Spleen (tissue), 11 donors: Measurements from ENCODE around the gene PACSIN2. TPM values are rescaled to one million over a fixed set of nuclear protein-coding genes. Genes with fewer than 3 reads are reported as not detected.
"Not testable (repeated sequence)": the region's sequence is repeated elsewhere in the genome, so short reads cannot be mapped to it uniquely, and the experiment has no call there.

ENCODE experiments used
- DNase-seq: peaks from one replicate; pipeline ENCODE4 v3.0.0-alpha.2; 2020
- H3K27ac ChIP-seq, 8 donors: fragments of 200-600 bp; sonication (generic) in 7 of 8; 1 replicate in 4 of 8; 2 replicates in 4 of 8; pipeline versions ENCODE4 v1.5.0 to v1.8.0; 2016 to 2021; ENCODE audit warnings: inconsistent platforms in 4 of 8, mild to moderate bottlenecking in 4 of 8, moderate library complexity in 1 of 8
- H3K27me3 ChIP-seq, 7 donors: fragments of 200-600 bp; sonication (generic) in 6 of 7; replicated peaks in 1 of 7; 1 replicate in 4 of 7; 2 replicates in 3 of 7; pipeline versions ENCODE4 v1.5.0 to v1.8.0; 2016 to 2021; ENCODE audit warnings: inconsistent platforms in 3 of 7, mild to moderate bottlenecking in 1 of 7
- H3K36me3 ChIP-seq, 6 donors: fragments of 200-600 bp; sonication (generic) in 5 of 6; 1 replicate in 4 of 6; 2 replicates in 2 of 6; pipeline versions ENCODE4 v1.5.0 to v1.8.0; 2016 to 2021; ENCODE audit warnings: inconsistent platforms in 2 of 6
- H3K4me1 ChIP-seq, 6 donors: fragments of 200-600 bp; sonication (generic) in 5 of 6; 1 replicate in 3 of 6; 2 replicates in 3 of 6; pipeline versions ENCODE4 v1.5.0 to v1.8.0; 2016 to 2021; ENCODE audit warnings: inconsistent platforms in 3 of 6
- H3K4me3 ChIP-seq, 8 donors: fragments of 200-600 bp; sonication (generic) in 7 of 8; 1 replicate in 4 of 8; 2 replicates in 4 of 8; pipeline versions ENCODE4 v1.5.0 to v1.8.0; 2016 to 2021; ENCODE audit warnings: inconsistent platforms in 4 of 8, mild to moderate bottlenecking in 4 of 8, moderate library complexity in 2 of 8
- H3K9me3 ChIP-seq, 8 donors: fragments of 200-600 bp; sonication (generic) in 7 of 8; 1 replicate in 4 of 8; 2 replicates in 4 of 8; pipeline versions ENCODE4 v1.5.0 to v1.8.0; 2016 to 2021; ENCODE audit warnings: inconsistent platforms in 4 of 8
- CTCF ChIP-seq, 11 experiments: fragments of 200-600 bp in 7 of 11; fragments of 450-650 bp in 4 of 11; sonication (generic) in 4 of 11; IDR thresholded peaks in 8 of 11; conservative IDR thresholded peaks in 3 of 11; 1 replicate in 7 of 11; 2 replicates in 4 of 11; pipeline versions ENCODE4 v1.4.0 to v1.8.0; 2016 to 2021; ENCODE audit warnings: antibody characterized with exemption in 11 of 11, inconsistent platforms in 4 of 11, mild to moderate bottlenecking in 1 of 11
- POLR2A ChIP-seq, 3 donors: fragments of 450-650 bp; IDR thresholded peaks; one replicate each; pipeline ENCODE4 v1.5.1; 2017; ENCODE audit warnings: antibody characterized with exemption in 3 of 3, mild to moderate bottlenecking in 1 of 3
- POLR2AphosphoS5 ChIP-seq, 3 donors: sonication (generic); formaldehyde crosslinking; IDR thresholded peaks; one replicate each; pipeline ENCODE4 v1.5.1; 2017; ENCODE audit warnings: antibody characterized with exemption in 3 of 3
- WGBS, 5 donors: extraction: QIAGEN DNeasy Blood & Tissue Kit in 3 of 5; methylation state at CpG; one replicate each; pipeline versions ENCODE4 v1.1.5 to v1.1.7; 2013 to 2018; 5-methylcytosine and 5-hydroxymethylcytosine counted together
- intact Hi-C: fragments of 100-400 bp; cut with DNase I; formaldehyde crosslinking; loops from one replicate; pipeline ENCODE4 v1.15.0; 2023; ENCODE audit warnings: low total_unique reads
- polyA plus RNA-seq, 3 donors: library from polyadenylated mRNA; stranded (reverse); fragments of 200-250 nt; gene quantifications; one replicate each; pipeline ENCODE4 v1.2.1, GENCODE V29; 2013
- total RNA-seq, 7 donors: library from RNA; depleted of rRNA in 3 of 7; stranded (reverse); fragments of >200 nt in 3 of 7; fragmentation: NEBNext Ultra II Directional in 4 of 7; extraction: Animal tissue kit (Norgen Biotek cat#: 25700) in 4 of 7; gene quantifications; one replicate each; pipeline versions ENCODE4 v1.1.0 to v1.2.1, GENCODE V29; 2016 to 2021
- donor health status: healthy with polysubstance abuse.
- donor health status: DM: no; HTN: no; CAD: no; lungs with moderate emphysema.
- donor health status: DM: no; HTN: no; CAD: no.
- donor health status: Bipolar disorder and iron deficiency.
- donor health status: healthy.
- donor health status: DM: no; HTN: no; CAD: no.
- donor health status: DM: yes; HTN: yes; CAD: no.

PACSIN2 gene
- total and polyA plus RNA-seq, 10 donors, result 24.2 to 98.1 (median 64.2) TPM

GRCh38 chr22:43035250-43035649, 20.3 kb upstream of the PACSIN2 start:
- Histone ChIP-seq H3K4me1 (peaks cover 0 to 12% (median 7%) of the 10 kb centered on the region in 6 donors), H3K27ac (no peak overlapping the region), H3K9me3 (no peaks in the 10 kb centered on the region), H3K27me3 (no peaks in the 10 kb centered on the region), H3K4me3 (no peak overlapping the region), H3K36me3 (no peaks in the 10 kb centered on the region)
- TF ChIP-seq CTCF (IDR thresholded peaks at IDR 0.05 in 8 of 11, conservative IDR thresholded peaks at IDR 0.05 in 3 of 11) (no peak), POLR2AphosphoS5 (IDR thresholded peaks at IDR 0.05) (no peak), POLR2A (IDR thresholded peaks at IDR 0.05) (no peak)
- WGBS, 5 donors, result 91 to 99% (median 93%) methylated on average over 9 of the region's 9 CpGs
- intact Hi-C loops, result no loop called here
- no peak for DNase-seq

- Histone ChIP-seq H3K27ac (no peak overlapping the region), H3K36me3 (no peaks in the 10 kb centered on the region), H3K4me3 (no peak overlapping the region), H3K9me3 (no peaks in the 10 kb centered on the region), H3K27me3 (no peaks in the 10 kb centered on the region), H3K4me1 (peaks cover 0 to 12% (median 7%) of the 10 kb centered on the region in 6 donors)
- TF ChIP-seq CTCF (IDR thresholded peaks at IDR 0.05 in 8 of 11, conservative IDR thresholded peaks at IDR 0.05 in 3 of 11), result no peak
- no peak for TF ChIP-seq POLR2AphosphoS5 (IDR thresholded peaks at IDR 0.05)
- no peak for TF ChIP-seq POLR2A (IDR thresholded peaks at IDR 0.05)
- DNase-seq, result no peak
- intact Hi-C loops, result no loop called here
- WGBS, 5 donors, result 63 to 99% (median 90%) methylated on average over 3 of the region's 3 CpGs
These were observed 16.7 kb upstream of the PACSIN2 start for GRCh38 chr22:43031617-43032016.

- TF ChIP-seq CTCF (IDR thresholded peaks at IDR 0.05 in 8 of 11, conservative IDR thresholded peaks at IDR 0.05 in 3 of 11), result no peak
- no peak for TF ChIP-seq POLR2A (IDR thresholded peaks at IDR 0.05)
- no peak for TF ChIP-seq POLR2AphosphoS5 (IDR thresholded peaks at IDR 0.05)
- H3K9me3 ChIP-seq, result no peaks in the 10 kb centered on the region
- intact Hi-C loops, result no loop called here
- H3K27ac ChIP-seq, result no peak overlapping the region
- no peaks in the 10 kb centered on the region for H3K36me3 ChIP-seq
- H3K4me1 ChIP-seq, result peaks cover 4 to 17% (median 12%) of the 10 kb centered on the region in 6 donors
- 79 to 90% (median 83%) methylated on average over 6 of the region's 6 CpGs for WGBS, 5 donors
- H3K4me3 ChIP-seq, result no peak overlapping the region
- H3K27me3 ChIP-seq, result no peaks in the 10 kb centered on the region
- DNase-seq, result no peak
These were observed 3.7 kb upstream of the PACSIN2 start for GRCh38 chr22:43018615-43019014.

GRCh38 chr22:43017525-43018460, 2.8 kb upstream of the PACSIN2 start:
- Histone ChIP-seq H3K36me3 (no peaks in the 10 kb centered on the region), H3K4me3 (no peak overlapping the region), H3K9me3 (no peaks in the 10 kb centered on the region), H3K27me3 (no peaks in the 10 kb centered on the region), H3K27ac (no peak overlapping the region), H3K4me1 (peaks cover 8 to 25% (median 20%) of the 10 kb centered on the region in 6 donors)
- intact Hi-C loops, result no loop called here
- TF ChIP-seq POLR2AphosphoS5 (IDR thresholded peaks at IDR 0.05), result no peak
- no peak for TF ChIP-seq POLR2A (IDR thresholded peaks at IDR 0.05)
- no peak for TF ChIP-seq CTCF (IDR thresholded peaks at IDR 0.05 in 8 of 11, conservative IDR thresholded peaks at IDR 0.05 in 3 of 11)
- 77 to 88% (median 82%) methylated on average over 10 of the region's 10 CpGs for WGBS, 5 donors
- DNase-seq, result no peak

GRCh38 chr22:43016150-43016549, 1.2 kb upstream of the PACSIN2 start:
- H3K27me3 ChIP-seq, intact Hi-C loops, H3K27ac ChIP-seq, DNase-seq, H3K36me3 ChIP-seq, H3K9me3 ChIP-seq: not testable (repeated sequence)
- peaks cover 8 to 37% (median 25%) of the 10 kb centered on the region in 6 donors for H3K4me1 ChIP-seq
- 92 to 94% (median 93%) methylated on average over 5 of the region's 5 CpGs for WGBS, 5 donors
- peak overlapping the region in 1 of 8 donors; percentile 92 for H3K4me3 ChIP-seq
